Superior temporal gyrus (tissue), 1 donor: ENCODE results near the gene STAC2.

ENCODE experiments used
- DNase-seq: peaks from one replicate; pipeline ENCODE4 v3.0.0-alpha.2; 2016; ENCODE audit errors: extremely low spot score

The STAC2 gene

GRCh38 chr17:39209317-39210092 is 16.2 kb downstream of the STAC2 start:
- peak; percentile 65 for DNase-seq

GRCh38 chr17:39208893-39209292 is 16.9 kb downstream of the STAC2 start:
- DNase-seq = no peak

GRCh38 chr17:39208136-39208535 is 17.6 kb downstream of the STAC2 start:
- peak; percentile 58 for DNase-seq

- no peak for DNase-seq
These were observed 20.6 kb downstream of the STAC2 start for GRCh38 chr17:39205112-39205526.

- DNase-seq = no peak
These were observed 21.5 kb downstream of the STAC2 start for GRCh38 chr17:39204245-39204644.

GRCh38 chr17:39200957-39201510 is 24.7 kb downstream of the STAC2 start:
- no peak for DNase-seq

GRCh38 chr17:39200070-39200879 is 25.5 kb downstream of the STAC2 start, which contains the start of gene RPL19:
RPL19 (plus strand) TSS chr17:39200283; CDS start chr17:39200345, 62 bp downstream.
- DNase-seq = peak; percentile 97

- no peak for DNase-seq
These were observed 26.0 kb downstream of the STAC2 start for GRCh38 chr17:39199820-39200069.

- DNase-seq = no peak
These were observed 27.6 kb downstream of the STAC2 start for GRCh38 chr17:39198186-39198566.

GRCh38 chr17:39197380-39198185 is 28.2 kb downstream of the STAC2 start, which contains the start of gene CACNB1:
CACNB1 (minus strand) TSS chr17:39197669; CDS start chr17:39197495, 174 bp downstream.
- DNase-seq = peak; percentile 55

- no peak for DNase-seq
These were observed 28.9 kb downstream of the STAC2 start for GRCh38 chr17:39196808-39197291.

GRCh38 chr17:39196241-39196807 is 29.4 kb downstream of the STAC2 start:
- DNase-seq = no peak

- no peak for DNase-seq
These were observed 30.1 kb downstream of the STAC2 start for GRCh38 chr17:39195568-39196160.

GRCh38 chr17:39194985-39195524 is 30.7 kb downstream of the STAC2 start:
- DNase-seq = peak; percentile 35

GRCh38 chr17:39194089-39194984 is 31.4 kb downstream of the STAC2 start:
- DNase-seq = peak; percentile 71

- DNase-seq = no peak
These were observed 32.4 kb downstream of the STAC2 start for GRCh38 chr17:39193346-39193745.

- DNase-seq = no peak
These were observed 32.8 kb downstream of the STAC2 start for GRCh38 chr17:39192901-39193300.

GRCh38 chr17:39191750-39192510 is 33.8 kb downstream of the STAC2 start:
- DNase-seq = no peak
